GM10266 (cell line): Measurements from ENCODE around the gene ARHGAP30.

Source experiments
- DNase-seq: peaks from one replicate; pipeline ENCODE4 v3.0.0; 2012; ENCODE audit errors: extremely low spot score
- CTCF ChIP-seq: IDR thresholded peaks from 2 replicates; pipeline ENCODE4 v1.5.1; 2012; ENCODE audit warnings: mild to moderate bottlenecking, low read depth; ENCODE audit not compliant: control insufficient read depth, insufficient read depth; ENCODE audit errors: missing control alignments

Gene ARHGAP30

GRCh38 chr1:161012420-161012819 is 57.3 kb downstream of the ARHGAP30 start:
- TF ChIP-seq CTCF, result no peak
- no peak for DNase-seq

GRCh38 chr1:161009602-161010211 is 60.0 kb downstream of the ARHGAP30 start:
- TF ChIP-seq CTCF, result no peak

GRCh38 chr1:161008869-161009510 is 60.7 kb downstream of the ARHGAP30 start:
- no peak for DNase-seq
- no peak for TF ChIP-seq CTCF

More at GRCh38 chr1:161009602-161010211, 60.0 kb downstream of the ARHGAP30 start:
- no peak for DNase-seq

- TF ChIP-seq CTCF, result no peak
- no peak for DNase-seq
Observed at GRCh38 chr1:161007369-161007768, 62.3 kb downstream of the ARHGAP30 start.

GRCh38 chr1:161006563-161006962 is 63.1 kb downstream of the ARHGAP30 start:
- TF ChIP-seq CTCF, result no peak
- no peak for DNase-seq

GRCh38 chr1:161001525-161001924 is 68.2 kb downstream of the ARHGAP30 start:
- DNase-seq, result no peak
- TF ChIP-seq CTCF, result no peak

GRCh38 chr1:161000736-161001480 is 68.8 kb downstream of the ARHGAP30 start:
- no peak for TF ChIP-seq CTCF
- DNase-seq, result no peak
